CMK (cell line): ENCODE data around the gene ZNF638.

Source experiments
- DNase-seq: peaks from one replicate; pipeline ENCODE4 v3.0.0-alpha.2; 2010; ENCODE audit warnings: low read depth

ZNF638 gene

DNA sequence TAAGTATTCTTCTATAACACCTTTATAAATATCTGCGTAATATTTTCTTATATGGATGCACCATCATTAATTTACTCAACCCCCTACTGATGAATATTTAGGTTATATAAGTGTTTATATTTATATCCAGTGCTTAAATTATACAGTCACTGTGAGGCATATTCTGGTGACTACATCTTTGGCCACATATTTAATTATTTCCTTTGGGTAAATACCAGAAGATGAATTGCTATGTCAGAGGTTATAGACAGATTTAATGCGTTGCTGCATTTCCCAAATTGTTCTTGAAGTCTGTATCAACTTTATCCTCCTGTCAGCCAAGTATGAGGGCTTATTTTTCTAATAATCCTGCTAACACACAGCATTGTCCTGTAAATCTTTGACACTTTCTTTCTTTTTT, 140.4 kb downstream of the ZNF638 start:
- no peak for DNase-seq

DNA sequence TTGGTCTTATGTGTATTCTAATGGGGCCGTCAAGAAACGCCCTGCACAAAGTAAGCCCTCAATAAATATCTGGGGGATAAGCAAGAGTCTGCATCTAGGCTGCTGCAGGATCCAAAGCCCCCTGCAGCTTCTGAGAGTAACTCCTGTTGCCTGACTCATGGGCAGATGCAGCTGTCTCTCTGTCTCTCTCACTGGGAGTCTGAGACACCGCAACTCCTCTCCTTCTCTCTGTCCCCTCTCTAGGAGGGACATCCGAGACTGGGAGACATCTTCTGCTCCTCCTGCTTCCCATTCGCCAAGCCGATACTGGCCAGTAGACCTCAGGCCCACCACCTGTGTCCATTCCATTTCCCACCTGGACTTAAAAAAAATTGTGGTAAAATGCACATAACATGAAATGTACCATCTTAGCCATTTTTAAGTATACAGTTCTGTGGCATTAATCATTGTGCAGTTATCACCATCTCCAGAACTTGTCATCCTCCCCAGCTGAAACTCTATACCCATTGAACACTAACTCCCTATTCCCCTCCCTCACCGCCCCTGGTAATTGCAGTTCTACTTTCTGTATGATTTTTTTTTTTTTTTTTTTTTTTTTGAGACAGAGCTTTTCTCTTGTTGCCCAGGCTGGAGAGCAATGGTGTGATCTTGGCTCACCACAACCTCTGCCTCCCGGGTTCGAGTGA, 141.9 kb downstream of the ZNF638 start:
- no peak for DNase-seq

DNA sequence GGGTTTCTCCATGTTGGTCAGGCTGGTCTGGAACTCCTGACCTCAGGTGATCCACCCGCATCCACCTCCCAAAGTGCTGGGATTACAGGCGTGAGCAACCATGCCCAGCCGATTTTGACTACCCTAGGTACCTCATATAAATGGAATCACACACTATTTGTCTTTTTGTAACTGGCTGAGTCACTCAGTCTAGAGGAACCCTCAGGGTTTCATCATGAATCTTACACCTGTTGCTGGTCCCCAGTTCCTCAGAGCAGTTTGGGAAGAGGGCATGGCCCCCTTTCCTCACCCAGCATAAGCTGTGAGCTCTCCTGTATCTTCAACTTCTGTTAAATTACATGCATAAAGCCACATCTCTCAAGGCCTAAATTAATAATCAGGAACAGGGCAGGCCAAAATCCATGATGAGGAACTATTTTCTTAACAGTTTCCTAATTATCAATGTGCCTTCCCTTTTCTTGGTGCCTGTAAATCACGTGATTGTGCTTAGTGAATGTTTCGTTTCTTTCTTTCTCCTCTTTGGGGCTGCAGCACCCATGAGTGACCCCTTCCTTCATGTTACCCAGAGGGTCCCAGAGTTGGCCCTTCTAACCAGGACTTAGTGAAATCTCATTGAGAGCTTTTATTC, 142.6 kb downstream of the ZNF638 start:
- DNase-seq, result no peak

DNA sequence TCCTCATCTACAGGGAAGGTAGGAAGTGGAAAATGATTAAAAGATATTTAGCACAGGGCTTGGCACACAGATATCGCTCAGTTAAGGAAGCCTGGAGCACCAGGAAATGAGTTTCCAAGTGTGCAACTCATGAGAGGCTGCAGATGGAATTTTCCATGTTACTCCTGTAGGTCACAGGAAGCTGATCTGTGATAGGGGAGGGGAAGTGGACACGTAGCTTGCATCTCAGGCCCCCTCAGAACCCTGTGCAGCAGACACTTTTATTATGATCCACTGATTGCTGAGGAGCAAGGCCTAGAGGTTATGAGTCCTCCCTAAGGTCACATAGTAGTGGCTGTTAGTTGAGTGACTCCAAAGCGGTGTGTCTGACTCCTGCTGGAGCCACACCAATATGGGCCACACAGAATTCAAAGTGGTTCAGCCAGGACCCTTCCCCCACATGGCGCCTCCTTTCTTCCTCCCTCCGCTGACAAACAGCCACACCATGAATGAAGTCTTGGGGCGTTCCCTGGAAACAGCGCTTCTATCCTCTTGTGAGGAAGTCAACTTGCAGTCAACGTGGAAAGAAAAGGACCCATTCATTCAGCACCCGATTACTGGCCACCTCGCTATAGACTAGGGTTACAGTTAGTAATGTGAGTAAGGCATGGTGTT, 143.3 kb downstream of the ZNF638 start:
- DNase-seq, result no peak

DNA sequence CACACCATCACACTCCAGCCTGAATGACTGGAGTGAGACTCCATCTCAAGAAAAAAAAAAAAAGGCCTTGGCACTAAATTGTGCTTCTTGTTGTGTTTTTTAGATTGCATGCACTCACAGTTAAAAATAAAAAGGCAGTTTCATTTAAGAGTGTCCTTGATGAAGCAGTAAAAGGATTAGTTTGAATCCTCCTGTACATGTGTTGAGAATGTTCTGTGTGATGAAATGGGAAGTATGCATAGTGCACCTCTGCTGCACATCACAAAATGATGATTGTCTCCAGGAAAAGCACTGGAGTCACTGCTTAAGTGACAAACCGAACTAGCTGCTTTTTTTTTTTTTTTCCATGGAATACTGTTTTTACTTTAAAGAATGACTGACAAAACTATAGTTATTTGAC, 144.9 kb downstream of the ZNF638 start:
- no peak for DNase-seq

DNA sequence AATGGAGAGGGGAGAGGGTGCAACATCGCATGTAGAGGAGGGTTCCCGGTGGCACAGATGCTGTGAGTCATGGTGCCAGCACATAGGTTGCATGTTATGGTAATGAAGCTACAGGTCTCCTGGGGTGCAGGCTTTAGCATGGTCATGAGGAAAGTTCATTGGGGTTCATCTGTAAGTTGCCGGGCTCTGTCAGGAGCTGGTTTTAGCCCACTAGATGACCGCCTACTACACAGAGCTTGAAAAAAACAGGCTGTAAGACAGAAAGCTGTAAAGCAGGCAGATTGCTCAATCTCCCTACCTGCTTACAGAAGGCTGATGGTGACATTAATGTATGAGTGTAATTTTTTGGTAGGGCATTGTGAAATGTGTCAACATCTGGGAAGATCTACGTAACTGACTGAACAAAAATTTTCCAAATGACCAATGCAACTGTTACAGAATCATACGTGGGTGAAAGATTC, 145.7 kb downstream of the ZNF638 start:
- no peak for DNase-seq

DNA sequence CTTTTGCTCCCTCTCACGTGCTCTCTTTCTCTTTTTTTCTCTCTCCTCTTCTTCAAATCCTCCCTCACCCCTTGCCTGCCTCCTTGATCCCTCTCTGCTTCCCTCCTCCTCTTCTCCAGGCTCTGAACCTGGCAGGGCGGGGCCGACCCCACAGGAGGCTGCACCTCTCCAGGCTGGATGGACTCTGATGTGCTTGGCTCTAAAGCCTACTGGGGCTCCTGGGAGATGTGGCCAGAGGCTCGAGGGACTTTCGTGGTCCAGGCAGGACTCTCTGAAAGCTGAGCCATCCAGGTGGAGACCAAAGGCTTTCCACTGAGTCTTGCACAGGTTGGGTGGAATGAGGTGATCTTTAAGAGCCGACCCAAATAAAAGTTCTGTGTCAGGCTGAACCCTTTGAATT, 147.2 kb downstream of the ZNF638 start:
- no peak for DNase-seq

DNA sequence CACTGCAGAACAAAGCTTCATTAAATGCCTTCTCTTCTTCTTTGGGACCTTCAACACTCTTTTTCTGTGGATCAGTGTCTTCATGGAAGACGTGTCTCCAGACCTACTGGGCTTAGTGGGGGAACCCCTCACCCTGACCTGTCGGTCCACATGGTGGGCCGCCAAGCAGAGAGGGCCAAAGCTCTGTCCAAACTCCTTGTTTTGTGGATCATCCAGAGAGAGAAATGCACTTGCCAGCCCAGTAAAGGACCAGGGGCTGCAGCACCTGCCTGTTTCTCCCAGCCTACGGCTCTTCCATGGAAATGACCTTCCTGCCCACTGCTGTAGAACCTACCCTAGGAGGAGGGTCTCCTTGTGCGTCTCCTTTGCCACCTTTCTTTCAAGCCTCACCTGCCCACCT, 147.7 kb downstream of the ZNF638 start:
- no peak for DNase-seq

DNA sequence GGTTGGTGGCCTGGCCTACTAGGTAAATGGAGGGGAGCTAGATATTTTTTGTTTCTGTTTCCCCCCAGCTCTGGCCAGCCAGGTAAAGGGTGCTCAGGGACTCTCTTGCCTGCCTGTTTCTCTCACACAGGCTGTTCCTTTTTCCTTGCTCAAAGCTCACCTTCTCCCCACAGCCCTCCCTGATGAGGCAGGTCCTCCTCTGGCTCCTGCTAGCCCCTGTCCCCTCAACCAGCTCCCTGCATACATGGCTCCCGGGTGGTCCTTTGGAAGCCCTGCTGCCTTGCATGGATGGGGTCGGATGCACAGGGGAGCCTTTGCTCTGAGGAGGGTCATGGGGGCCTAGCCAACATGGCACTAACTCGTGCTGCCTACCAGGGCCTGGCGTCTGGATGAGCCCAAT, 149.5 kb downstream of the ZNF638 start:
- no peak for DNase-seq

DNA sequence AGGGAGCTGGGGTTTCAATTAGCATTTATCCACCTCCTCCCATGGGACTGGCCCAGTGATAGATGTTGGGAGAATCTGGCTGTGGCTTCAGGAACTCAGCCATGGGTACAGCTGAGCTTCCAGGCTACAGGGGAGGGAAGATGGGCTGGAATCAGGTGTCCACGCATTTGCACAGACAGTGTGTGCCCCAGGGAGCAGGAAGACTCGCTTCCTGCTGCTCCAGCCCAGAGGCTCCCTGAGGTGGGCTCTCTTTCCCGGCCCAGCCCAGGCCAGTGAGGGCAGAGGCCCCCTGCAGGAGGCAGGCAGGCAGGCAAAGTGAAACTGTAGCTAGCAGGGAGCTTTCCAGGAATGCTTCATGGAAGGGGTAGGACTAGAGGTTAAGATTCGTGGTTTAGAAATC, 150.5 kb downstream of the ZNF638 start:
- DNase-seq, result no peak

DNA sequence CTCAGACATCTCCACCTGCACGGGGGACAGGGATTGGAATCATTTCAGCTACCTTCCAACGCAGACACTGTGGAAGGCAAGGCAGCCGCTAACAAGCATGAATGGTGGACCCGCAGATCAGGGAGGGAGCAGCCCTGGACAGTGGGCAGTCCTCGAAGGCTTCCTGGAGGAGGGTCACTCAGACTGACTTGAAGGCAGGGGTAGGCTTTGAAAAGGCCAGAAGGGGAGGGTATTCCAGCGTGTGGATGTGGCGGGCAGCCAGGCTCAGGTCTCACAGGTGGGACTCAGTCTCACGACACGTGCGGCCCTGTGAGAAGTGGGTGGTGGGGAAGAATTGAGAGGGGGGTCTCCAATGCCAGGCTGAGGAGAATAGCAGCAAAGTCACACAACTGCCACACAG, 151.7 kb downstream of the ZNF638 start:
- no peak for DNase-seq

DNA sequence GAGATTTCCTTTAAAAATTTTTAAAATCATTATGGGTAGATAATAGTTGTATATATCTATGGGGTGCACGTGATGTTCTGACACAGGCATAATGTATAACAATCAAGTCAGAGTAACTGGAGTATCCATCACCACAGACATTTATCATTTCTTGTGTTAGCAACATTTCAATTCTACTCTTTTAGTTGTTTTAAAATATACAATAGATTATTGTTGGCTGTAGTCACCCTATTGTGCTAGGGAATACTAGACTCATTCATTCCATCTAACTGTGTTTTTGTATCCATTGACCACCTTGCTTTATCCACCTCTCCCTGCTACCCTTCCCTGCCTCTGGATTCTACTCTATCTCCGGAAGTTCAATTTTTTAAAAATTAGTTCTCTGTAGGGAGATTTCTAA, 152.8 kb downstream of the ZNF638 start:
- DNase-seq, result no peak
